HG03575 (cell line): ENCODE results near the gene PDCD6IP.
A peak's percentile ranks its signal among the peaks of the same experiment; 100 is the strongest.
"Not testable (repeated sequence)": the region's sequence is repeated elsewhere in the genome, so short reads cannot be mapped to it uniquely, and the experiment has no call there.

Experiments
- ATAC-seq: cut with Tn5 transposase; IDR thresholded peaks from one replicate; pipeline ENCODE4 v1.9.1; 2021; ENCODE audit not compliant: unreplicated experiment, insufficient number of reproducible peaks, low FRiP score; ENCODE audit errors: extremely low read depth

Gene PDCD6IP

GRCh38 chr3:33798418-33799201 is at the start of gene PDCD6IP:
PDCD6IP (plus strand) TSS chr3:33798630; CDS start chr3:33798729, 99 bp downstream.
- peak; percentile 68 for ATAC-seq

GRCh38 chr3:33749546-33750210 is 48.8 kb upstream of the PDCD6IP start:
- no peak for ATAC-seq

- ATAC-seq: no peak
Observed at GRCh38 chr3:33750211-33750548, 48.2 kb upstream of the PDCD6IP start.

- ATAC-seq: no peak
Observed at GRCh38 chr3:33751336-33751735, 47.1 kb upstream of the PDCD6IP start.

GRCh38 chr3:33754391-33754790 is 44.0 kb upstream of the PDCD6IP start:
- ATAC-seq: not testable (repeated sequence)

- ATAC-seq: no peak
Observed at GRCh38 chr3:33758281-33758680, 40.1 kb upstream of the PDCD6IP start.

GRCh38 chr3:33758864-33759263 is 39.6 kb upstream of the PDCD6IP start:
- no peak for ATAC-seq

GRCh38 chr3:33768578-33769330 is 29.7 kb upstream of the PDCD6IP start:
- no peak for ATAC-seq

- ATAC-seq: no peak
Observed at GRCh38 chr3:33773637-33774036, 24.8 kb upstream of the PDCD6IP start.

GRCh38 chr3:33775363-33775762 is 23.1 kb upstream of the PDCD6IP start:
- ATAC-seq: no peak

- no peak for ATAC-seq
Observed at GRCh38 chr3:33777996-33778395, 20.4 kb upstream of the PDCD6IP start.

GRCh38 chr3:33779751-33780150 is 18.7 kb upstream of the PDCD6IP start:
- no peak for ATAC-seq

GRCh38 chr3:33781413-33781812 is 17.0 kb upstream of the PDCD6IP start:
- ATAC-seq: not testable (repeated sequence)

GRCh38 chr3:33786565-33787327 is 11.7 kb upstream of the PDCD6IP start:
- no peak for ATAC-seq

GRCh38 chr3:33787328-33788009 is 11.0 kb upstream of the PDCD6IP start:
- ATAC-seq: no peak

- ATAC-seq: no peak
Observed at GRCh38 chr3:33789183-33789954, 9.1 kb upstream of the PDCD6IP start.

GRCh38 chr3:33790091-33790490 is 8.3 kb upstream of the PDCD6IP start:
- no peak for ATAC-seq
